ENCODE measurements around the gene MRGPRF. TPM values are rescaled to one million over a fixed set of nuclear protein-coding genes. Genes with fewer than 3 reads are reported as not detected.

Gene MRGPRF, protein sequence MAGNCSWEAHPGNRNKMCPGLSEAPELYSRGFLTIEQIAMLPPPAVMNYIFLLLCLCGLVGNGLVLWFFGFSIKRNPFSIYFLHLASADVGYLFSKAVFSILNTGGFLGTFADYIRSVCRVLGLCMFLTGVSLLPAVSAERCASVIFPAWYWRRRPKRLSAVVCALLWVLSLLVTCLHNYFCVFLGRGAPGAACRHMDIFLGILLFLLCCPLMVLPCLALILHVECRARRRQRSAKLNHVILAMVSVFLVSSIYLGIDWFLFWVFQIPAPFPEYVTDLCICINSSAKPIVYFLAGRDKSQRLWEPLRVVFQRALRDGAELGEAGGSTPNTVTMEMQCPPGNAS
- total RNA-seq: 100 to 1,000 TPM in 1 of 4 donors, 10 to 100 TPM in 3; 17.9 to 119 (median 43.6) TPM

DNA sequence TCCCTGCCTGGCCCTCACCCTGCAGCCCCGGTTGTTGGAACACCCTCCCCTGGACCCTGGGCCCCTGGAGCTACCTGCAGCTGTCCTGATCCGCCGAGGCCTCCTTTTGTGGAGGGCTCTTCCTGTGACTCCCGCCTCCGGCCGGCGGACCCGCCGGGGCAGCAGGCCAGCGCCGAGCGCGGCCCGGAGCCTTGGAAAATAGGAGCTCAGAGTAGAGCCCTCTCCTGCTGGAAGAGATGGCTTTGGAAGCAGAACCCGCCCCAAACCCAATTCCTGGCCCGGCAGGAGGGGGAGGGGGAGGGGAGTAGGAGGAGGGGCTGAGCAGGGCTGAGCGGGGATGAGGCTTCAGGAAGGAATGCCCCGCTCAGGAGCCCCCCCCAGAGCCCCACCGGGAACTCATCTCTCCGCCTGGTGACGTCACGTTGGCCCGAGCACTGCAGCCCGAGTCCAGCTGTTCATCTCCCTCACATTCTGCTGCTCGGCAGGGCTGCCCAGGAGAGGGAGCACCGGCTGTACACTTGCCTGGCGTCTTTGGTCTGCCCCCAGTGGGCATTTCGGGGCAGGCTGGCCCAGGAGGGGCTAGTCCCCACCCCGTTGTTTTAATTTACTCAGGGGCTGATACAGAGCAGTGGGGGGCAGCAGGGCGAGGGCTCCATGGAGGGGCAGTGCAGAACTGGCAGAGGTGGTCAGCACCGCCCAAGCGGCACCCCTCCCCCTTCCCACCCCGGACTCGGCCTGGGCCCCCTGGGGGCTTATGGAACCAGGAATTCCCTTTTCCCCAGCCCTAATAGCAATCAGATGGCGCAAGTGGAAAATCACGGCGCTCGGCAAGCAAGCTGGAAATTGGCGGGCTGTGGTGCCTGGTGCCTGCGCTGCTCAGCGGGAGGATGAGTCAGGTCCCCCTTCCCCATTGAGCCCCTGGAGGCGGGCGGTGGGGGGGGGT is at the start of gene MRGPRF:
MRGPRF (minus strand) TSS at position 238 of the 943 bp plus-strand sequence. CDS start 3,345 bp downstream, outside the sequence.
- WGBS, 2 donors (ENCODE audit: low coverage in 1 of 2): 19% methylated on average over 37 of the region's 43 CpGs; no CpG with 5 or more reads in 1 of the 2 donors
- H3K27me3 ChIP-seq: peaks cover 47% of the 10 kb centered on the region
- H3K36me3 ChIP-seq: no peaks in the 10 kb centered on the region
- in situ Hi-C loops (cut with MboI; ENCODE audit: low pct_ligation_motif_present in 1 of 4, low pct_unique_long_range_greater_than_20kb in 1 of 4, low sequenced_read_pairs in 3 of 4) (no loop called here), intact Hi-C loops (cut with DNase I; ENCODE audit: low total_unique reads) (loop anchor here (2.0 to 5.0 kb wide), 2 partner anchors 36 to 74 kb away; partner anchors contain the start of gene TPCN2)
- peak within 1 kb of the TSS; percentile 47 to 66 (median 50) for H3K4me3 ChIP-seq
- peaks cover 15 to 49% (median 34%) of the 10 kb centered on the region in 4 donors for H3K4me1 ChIP-seq
- H3K27ac ChIP-seq: peak within 1 kb of the TSS; percentile 87 to 98 (median 94)
- peak; percentile 87 for DNase-seq
- H3K9me3 ChIP-seq: no peaks in the 10 kb centered on the region
- TF ChIP-seq EP300 (IDR thresholded peaks at IDR 0.05; ENCODE audit: low read depth): no peak
- TF ChIP-seq CTCF (IDR thresholded peaks at IDR 0.05): peak; percentile 28 to 67 (median 44)
- peak; percentile 79 to 90 (median 83) for TF ChIP-seq POLR2AphosphoS5 (IDR thresholded peaks at IDR 0.05)
- TF ChIP-seq POLR2A (IDR thresholded peaks at IDR 0.05): peak; percentile 59

- 80 to 100% methylated on average over 6 to 15 of the region's 15 CpGs for WGBS, 2 donors (ENCODE audit: low coverage in 1 of 2)
- Histone ChIP-seq H3K27me3 (no peaks in the 10 kb centered on the region), H3K4me3 (no peak overlapping the region), H3K36me3 (peaks cover 0 to 12% (median 5%) of the 10 kb centered on the region in 4 donors), H3K27ac (no peak overlapping the region), H3K4me1 (no peaks in the 10 kb centered on the region), H3K9me3 (no peaks in the 10 kb centered on the region)
- intact Hi-C loops (cut with DNase I; ENCODE audit: low total_unique reads): no loop called here
- TF ChIP-seq CTCF (IDR thresholded peaks at IDR 0.05) (no peak), POLR2AphosphoS5 (IDR thresholded peaks at IDR 0.05) (no peak), POLR2A (IDR thresholded peaks at IDR 0.05) (no peak), EP300 (IDR thresholded peaks at IDR 0.05; ENCODE audit: low read depth) (no peak)
- no peak for DNase-seq
- in situ Hi-C loops (cut with MboI; ENCODE audit: low pct_ligation_motif_present in 1 of 4, low pct_unique_long_range_greater_than_20kb in 1 of 4, low sequenced_read_pairs in 3 of 4): no loop called here
Measured at GRCh38 chr11:69062169-69062855, 49.3 kb upstream of the MRGPRF start.

DNA sequence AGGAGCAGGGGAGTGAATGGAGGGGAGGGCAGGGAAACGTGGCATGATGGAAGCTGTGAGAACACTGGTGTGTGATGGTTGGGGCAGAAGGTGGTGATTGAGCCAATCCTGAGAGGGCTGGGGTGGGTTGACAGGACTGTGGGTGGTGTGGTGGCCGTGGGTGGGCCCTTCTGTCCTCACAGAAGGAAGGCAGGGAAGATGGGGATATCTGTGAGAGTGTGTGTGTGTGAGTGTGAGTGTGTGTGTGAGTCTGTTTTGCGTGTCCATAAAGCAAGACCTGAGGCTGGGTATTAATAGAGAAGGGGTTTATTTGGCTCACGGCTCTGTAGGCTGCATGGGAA is 48.6 kb upstream of the MRGPRF start:
- TF ChIP-seq POLR2AphosphoS5 (IDR thresholded peaks at IDR 0.05) (no peak), POLR2A (IDR thresholded peaks at IDR 0.05) (no peak), EP300 (IDR thresholded peaks at IDR 0.05; ENCODE audit: low read depth) (no peak), CTCF (IDR thresholded peaks at IDR 0.05) (no peak)
- intact Hi-C loops (cut with DNase I; ENCODE audit: low total_unique reads): no loop called here
- Histone ChIP-seq H3K27me3 (no peaks in the 10 kb centered on the region), H3K27ac (no peak overlapping the region), H3K9me3 (no peaks in the 10 kb centered on the region), H3K4me3 (no peak overlapping the region), H3K4me1 (no peaks in the 10 kb centered on the region), H3K36me3 (peaks cover 0 to 12% (median 5%) of the 10 kb centered on the region in 4 donors)
- no peak for DNase-seq
- in situ Hi-C loops (cut with MboI; ENCODE audit: low pct_ligation_motif_present in 1 of 4, low pct_unique_long_range_greater_than_20kb in 1 of 4, low sequenced_read_pairs in 3 of 4): no loop called here
- 85 to 86% methylated on average over 4 of the region's 4 CpGs for WGBS, 2 donors (ENCODE audit: low coverage in 1 of 2)
